Stimulated activated CD4-positive, alpha-beta T cell treated with anti-CD3 and anti-CD28 coated beads, Interleukin-12 subunit alpha, Interleukin-12 subunit beta, amount 100 ng/mL, for 4 hours (primary cell): Measurements from ENCODE around the gene SLC19A2.
"Not testable (repeated sequence)": the region's sequence is repeated elsewhere in the genome, so short reads cannot be mapped to it uniquely, and the experiment has no call there.

Source experiments
- DNase-seq: peaks from one replicate; pipeline ENCODE4 v3.0.0-alpha.2; 2020

SLC19A2 gene, protein sequence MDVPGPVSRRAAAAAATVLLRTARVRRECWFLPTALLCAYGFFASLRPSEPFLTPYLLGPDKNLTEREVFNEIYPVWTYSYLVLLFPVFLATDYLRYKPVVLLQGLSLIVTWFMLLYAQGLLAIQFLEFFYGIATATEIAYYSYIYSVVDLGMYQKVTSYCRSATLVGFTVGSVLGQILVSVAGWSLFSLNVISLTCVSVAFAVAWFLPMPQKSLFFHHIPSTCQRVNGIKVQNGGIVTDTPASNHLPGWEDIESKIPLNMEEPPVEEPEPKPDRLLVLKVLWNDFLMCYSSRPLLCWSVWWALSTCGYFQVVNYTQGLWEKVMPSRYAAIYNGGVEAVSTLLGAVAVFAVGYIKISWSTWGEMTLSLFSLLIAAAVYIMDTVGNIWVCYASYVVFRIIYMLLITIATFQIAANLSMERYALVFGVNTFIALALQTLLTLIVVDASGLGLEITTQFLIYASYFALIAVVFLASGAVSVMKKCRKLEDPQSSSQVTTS

DNA sequence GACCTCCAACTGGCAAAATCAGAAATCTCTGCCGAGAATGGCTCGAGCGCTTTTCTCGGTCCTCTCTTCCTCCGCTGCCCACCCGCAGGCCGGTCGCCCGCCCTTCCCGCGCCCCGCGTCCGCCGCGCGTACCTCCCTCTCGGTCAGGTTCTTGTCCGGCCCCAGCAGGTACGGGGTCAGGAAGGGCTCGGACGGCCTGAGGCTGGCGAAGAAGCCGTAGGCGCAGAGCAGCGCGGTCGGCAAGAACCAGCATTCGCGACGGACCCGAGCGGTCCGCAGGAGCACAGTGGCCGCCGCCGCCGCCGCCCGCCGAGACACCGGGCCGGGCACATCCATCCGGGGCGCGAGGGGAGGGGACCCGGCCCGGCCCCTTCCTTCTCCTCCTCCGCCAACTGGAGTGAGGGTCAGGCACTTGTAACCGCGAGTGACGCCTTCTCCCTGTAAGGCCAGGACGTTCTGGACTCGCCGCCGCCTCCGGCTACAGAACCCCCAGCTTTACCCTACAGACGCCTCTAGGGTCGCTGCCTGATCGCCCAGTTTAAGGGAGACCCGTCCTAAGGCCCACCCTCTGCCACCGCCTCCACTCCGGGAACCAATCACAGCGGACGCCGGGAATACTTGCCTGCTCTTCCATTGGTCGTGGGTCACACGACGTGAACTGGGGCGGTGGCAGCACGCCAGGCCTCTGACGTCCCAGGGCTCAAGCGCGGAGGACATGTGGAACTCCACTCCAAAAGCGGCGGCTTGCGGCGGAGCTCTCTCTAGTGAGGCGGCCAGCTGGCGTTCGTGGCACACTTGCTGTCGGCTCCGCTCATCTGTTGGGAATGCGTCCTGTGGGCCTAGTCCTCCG, at the start of gene SLC19A2:
Gene SLC19A2, minus strand, starts transcription at position 514 of the 850 bp plus-strand sequence. Its CDS starts 178 bp downstream, at position 336.
- peak; percentile 89 for DNase-seq

DNA sequence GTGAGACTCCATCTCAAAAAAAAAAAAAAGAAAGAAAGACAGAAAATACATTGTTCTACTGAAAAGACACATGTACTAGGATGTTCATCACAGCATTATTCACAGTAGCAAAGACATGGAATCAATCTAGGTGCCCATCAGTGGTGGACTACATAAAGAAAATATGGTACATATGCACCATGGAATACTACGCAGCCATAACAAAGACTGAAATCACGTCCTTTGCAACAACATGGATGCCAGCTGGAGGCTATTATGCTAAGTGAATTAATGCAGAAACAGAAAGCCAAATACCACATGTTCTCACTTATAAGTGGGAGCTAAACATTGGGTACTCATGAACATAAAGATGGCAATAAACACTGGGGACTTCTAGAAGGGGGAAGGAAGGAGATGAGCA, 48.9 kb upstream of the SLC19A2 start:
- no peak for DNase-seq

DNA sequence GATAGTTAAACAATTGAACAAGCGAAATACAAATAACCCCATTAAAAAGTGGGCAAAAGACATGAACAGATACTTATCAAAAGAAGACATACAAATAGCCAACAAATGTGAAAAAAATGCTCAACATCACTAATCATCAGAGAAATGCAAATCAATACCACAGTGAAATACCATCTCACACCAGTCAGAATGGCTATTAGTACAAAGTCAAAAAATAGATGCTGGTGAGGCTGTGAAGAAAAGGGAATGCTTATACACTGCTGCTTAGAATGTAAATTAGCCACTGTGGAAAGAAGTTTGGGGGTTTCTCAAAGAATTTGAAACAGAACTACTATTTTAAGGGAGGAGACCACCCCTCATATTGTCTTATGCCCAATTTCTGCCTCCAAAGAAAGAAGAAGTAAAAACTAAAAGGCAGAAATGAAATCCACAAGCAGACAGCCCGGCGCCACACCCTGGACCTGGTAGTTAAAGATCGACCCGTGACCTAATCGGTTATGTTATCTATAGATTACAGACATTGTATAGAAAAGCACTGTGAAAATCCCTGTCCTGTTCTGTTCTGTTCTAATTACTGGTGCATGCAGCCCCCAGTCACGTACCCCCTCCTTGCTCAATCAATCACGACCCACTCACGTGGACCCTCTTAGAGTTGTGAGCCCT, 47.9 kb upstream of the SLC19A2 start:
- DNase-seq: not testable (repeated sequence)

DNA sequence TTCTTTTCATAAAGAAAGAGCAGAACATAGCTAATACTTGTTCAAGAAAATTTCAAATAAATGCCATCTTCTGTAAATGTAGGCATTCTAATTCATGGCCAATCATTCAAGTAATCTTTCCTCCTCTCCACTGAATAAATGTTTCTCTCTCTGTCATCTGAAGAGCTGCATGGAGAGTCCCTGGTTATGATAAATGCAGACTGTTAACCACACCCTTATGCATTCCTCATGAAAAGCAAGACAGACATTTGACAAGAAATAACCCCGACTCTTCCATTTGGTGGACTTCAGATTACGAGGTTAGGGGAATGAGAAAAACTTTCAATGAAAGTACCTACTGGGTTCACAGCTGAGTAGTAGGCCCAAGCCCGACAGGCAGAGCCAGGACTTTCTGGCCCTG, 44.7 kb upstream of the SLC19A2 start:
- DNase-seq: no peak

DNA sequence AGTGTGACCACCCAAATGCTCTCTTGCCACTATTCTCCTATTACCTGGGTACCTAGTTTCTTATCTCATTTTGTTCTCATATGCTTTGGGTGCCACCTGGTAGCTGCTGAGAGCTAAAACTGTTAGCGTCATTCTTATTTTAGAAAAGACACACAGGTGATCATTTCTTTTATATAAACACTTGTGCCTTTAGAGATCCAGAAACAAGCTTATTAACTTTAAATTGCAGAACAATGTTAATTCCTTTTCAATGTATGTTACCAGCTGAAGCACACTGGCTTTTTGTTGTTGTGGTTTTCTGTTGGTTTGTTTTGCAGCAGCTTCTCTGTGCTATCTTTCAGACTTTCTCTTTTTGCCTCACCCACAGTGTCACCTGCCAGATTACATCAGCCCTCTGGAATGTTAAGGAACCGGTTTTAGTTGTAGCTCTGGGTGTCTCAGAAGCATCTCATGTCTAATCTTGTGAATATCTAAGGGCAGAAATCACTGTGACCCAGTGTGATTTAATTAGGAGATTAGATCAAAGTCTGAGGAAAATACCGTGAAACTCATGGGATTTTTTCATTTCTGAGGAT, 43.4 kb upstream of the SLC19A2 start:
- DNase-seq: no peak

DNA sequence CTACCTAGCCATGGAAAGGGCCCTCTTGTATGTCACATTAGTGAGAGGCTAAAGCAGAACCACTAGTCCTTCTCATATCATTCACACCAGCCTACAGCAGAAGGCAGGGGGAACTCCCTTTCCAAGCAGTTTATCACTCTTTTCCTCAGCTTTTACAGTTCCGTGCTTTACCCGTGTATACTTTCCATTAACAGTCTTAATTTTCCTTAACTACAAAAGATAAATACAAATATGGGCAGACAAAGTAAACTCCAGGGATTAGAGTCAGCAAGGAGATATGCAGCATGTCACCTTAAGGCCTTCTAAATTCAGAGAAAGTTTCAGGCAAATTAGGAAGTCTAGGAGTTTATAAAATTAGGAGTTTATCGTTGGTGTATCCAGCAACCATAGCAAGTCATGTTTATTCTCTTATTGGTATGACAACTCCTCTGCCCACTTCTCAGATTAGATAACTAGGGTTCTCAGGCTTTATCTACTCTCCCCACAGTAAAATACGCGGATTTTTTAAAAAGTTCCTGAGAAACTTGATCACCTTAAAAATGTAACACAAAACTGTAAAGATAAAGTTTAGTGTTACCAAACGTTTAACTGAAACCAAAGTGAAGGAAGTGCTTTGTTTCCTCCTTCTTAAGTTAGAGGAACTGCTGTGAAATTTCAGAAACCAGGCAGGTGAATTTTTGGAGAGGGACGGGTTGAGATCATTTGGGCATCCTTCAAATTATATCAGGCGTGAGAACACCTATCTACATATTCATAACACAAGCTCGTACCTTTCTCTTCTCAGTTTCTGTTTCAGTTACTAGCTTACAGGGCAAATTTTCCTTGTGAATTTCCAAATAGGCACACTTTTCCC, 42.7 kb upstream of the SLC19A2 start:
- no peak for DNase-seq

DNA sequence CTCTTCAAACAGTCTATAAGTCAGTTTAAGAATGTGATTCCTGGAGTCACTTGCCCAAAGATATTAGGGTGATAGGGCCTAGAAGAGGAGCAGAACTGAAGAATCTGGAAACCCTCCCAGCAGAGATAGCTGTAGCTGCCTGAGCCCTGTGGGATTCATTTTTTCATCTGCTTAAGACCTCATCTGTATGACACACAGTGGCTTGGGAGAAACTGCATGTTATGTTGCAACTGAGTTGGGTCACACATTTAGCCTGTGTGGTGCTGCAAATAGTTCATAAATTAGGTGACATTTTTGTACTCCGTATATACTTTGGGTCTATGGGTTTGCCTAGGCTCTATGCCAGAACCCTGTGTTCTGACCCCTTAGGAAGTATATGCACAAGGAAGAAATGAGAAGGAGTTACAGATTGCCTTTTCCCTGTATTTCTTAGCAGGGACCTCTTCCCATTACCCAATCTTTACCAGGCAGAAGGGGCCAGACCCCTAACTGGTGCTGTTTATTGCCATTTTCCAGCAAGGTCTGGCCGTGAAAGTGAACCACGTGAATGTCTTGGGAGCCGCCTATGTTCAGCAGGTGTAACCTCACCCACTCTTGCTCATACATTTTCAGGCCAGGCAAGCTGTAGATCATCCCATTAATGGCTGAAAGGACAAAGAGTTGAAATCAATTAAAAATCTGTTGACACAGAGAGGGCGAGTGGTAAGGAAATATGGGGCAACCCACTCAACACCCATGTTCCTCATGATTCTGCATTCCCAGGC, 41.9 kb upstream of the SLC19A2 start:
- DNase-seq: no peak

DNA sequence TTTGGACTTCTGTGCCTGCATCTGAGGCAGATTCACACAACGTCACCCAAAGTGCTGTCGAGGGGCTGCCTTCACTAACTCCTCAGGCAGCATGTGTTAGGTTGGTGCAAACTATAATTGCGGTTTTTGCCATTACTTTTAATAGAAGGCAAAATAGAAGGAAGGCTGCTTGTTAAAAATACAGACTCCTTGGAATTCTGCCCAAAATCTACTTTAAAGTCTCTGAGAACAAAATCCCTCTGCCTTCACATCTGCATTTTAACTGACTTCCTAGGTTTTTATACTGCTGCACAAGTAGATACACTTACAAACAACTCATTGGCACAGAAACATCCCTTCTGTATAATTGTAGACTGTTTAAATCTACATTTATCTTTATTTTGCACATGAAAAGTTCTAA, 41.3 kb upstream of the SLC19A2 start:
- no peak for DNase-seq

DNA sequence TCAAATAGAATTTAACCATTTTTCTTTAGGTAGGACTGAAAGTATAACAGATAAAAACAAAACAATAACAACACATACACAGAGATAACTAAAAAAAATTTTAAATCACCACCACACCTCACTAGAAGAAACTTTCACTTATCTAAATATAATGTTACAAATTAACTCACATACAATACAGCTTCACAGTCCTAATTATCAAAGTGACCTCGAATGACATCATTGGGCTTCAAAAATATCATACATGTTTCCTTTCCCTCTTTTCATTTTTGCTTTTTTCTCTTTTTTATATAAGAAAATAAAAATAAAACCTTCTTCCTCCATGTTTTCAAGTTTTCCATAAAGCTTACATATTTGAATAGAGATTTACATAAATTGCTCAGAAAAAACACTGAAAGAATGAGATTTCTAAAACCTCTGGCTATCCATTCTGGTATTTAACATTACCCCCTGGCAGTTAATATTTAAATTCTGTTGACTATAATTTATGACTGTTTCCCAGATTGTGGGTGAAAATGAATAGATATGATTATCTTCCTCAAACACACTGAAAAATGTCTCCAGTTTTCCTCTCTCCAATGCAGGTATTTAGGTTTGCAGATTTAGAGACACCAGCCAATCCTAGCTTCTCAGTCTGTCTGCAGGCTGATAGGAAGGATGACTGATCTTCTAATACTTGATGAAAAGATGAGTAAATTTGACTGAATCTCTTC, 40.5 kb upstream of the SLC19A2 start:
- DNase-seq: no peak

DNA sequence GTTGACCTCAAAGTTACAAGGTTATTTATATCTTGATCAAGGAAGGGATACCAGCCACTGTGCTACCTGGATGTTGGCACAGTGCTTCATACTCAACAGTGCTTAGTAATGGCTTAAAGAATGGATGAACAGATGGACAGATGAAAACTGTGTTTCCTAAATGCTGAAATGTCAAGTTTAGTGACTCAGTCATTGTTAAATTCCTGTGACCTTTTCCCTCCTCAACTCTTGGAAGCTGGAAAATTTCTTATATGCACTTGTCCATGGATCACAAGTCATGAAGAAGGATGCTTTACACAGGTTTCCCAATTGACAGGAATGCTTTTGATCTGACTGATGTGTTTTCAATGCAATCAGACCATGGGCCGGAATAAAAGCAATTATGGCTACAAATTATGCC, 39.6 kb upstream of the SLC19A2 start:
- no peak for DNase-seq

DNA sequence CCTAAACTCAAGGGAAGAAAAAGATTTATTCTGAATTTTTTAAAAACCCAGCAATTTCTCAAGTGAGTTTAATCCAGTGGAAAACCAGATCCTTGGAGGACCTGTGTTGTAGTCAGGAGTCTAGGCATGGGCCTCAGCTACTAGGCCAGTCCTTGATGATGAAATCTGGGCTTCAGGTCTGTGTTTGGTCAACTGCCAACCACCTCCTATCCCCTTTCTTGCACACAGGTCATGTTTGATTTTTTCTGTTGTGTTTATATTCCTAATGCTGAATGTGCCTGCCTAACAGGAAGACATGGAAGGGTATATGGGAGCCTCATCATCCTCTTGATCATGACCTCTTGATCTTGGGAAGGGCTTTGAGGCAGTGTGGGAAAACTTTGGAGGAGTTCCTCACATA, 38.2 kb upstream of the SLC19A2 start:
- DNase-seq: no peak

DNA sequence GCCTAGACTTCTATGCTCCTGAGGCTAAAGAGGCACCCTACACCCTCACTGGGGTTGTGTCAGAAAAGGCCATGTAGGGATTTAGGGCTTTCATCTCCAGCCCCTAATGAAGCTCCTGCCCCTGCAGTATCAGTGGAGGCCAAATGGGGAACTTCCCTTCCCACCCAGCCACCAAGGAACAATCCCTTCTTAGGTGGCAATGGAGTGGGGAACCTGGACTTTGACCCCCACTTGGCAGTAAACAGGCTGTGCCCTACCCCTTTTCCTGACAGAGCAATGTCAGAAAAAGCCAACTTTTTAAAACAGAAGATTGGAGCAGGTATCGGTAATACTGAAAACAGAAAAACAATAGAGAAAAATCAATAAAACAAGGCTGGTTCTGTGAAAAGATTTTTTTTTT, 35.5 kb upstream of the SLC19A2 start:
- DNase-seq: no peak

DNA sequence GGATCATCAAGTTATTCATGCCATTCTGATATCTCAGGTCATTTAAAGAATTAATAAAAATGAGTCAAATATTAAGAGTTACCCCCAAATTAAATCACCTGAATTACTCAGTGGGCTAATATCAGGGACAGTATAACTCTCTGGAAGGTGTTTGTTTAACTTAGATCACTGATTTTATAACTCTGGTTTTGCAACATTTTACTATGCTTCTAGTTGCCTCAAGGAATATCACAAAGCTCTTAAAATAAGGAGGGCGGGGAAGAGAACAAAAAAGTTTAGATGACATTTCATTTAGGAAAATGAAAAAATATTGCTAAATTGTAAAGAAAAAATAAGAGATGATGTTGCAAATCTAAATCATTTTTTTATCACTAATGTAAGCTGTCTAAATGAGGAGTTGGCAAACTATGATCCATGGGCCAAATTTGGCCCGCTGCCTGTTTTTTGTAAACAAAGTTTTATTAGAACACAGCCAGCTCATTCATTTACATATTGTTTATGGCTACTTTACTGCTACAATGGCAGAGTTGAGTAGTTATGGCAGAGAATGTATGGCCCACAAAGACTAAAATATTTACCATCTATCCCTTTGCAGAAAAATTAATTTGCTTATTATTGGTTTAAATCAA, 31.9 kb upstream of the SLC19A2 start:
- DNase-seq: no peak

DNA sequence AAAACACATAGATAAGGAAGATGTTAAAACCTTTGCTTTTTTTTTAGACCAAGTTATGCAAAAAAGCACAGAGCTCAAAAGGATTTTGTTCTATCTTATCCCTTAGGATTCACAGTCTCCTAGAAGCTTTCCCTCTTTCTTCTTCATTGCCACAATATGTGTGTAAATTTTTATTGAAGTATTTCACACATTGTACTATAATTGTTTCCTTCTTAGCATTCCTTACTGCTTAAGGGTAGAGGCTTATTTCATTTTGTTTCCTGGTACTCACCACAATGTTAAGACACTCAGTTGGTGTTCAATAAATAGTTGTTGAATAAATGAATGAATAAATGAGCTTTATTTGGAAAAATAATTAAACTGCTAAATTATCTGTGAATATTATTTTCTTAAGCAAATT, 29.9 kb upstream of the SLC19A2 start:
- no peak for DNase-seq

DNA sequence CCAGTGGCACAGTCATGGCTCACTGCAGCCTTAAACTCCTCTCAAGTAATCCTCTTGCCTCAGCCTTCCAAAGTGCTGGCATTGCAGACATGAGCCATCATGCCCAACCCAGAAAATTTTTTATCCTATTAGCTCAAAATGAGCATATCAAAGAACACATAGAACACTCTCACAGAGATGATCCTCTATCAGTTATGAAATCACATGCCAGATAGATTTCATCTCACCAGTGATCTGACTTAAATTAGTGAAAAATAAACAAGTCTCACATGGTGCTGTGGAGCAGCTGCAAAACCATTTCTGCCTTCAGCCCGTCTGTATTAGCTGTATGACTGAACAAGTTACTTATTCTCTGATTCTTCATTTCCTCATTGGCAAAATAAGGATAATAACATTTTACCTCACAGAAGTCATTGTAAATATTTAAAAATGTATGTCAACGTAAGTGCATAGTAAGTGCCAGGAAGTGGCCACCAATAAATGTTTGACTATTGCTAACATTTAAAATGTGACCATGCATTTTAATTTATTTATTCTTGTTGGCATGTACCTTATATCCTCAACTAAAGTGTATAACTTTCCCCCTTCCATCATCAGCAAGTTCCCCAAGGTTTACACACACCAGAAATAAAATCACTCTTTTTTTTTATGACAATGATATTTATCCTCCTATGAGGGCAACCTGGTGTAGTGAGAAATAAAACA, 29.0 kb upstream of the SLC19A2 start:
- no peak for DNase-seq

DNA sequence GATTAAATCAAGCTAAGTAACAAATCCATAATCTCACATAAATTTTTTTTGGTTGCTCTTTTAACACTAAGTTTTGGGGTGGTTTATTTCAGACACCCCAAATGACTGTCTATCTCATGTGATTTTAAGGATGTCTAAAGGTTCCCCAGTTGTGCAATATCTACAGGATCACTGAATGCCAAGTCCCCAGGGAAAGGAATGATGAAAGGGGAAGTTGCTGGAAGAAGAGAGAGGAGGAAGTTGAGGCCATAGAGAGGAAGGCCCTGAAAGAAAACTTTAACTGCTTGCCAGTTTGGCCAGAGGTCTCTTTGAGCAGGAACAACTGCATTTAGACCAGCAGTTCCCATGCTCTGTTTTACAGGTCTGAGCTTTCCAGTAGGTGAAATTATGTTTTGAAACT, 27.5 kb upstream of the SLC19A2 start:
- DNase-seq: no peak

DNA sequence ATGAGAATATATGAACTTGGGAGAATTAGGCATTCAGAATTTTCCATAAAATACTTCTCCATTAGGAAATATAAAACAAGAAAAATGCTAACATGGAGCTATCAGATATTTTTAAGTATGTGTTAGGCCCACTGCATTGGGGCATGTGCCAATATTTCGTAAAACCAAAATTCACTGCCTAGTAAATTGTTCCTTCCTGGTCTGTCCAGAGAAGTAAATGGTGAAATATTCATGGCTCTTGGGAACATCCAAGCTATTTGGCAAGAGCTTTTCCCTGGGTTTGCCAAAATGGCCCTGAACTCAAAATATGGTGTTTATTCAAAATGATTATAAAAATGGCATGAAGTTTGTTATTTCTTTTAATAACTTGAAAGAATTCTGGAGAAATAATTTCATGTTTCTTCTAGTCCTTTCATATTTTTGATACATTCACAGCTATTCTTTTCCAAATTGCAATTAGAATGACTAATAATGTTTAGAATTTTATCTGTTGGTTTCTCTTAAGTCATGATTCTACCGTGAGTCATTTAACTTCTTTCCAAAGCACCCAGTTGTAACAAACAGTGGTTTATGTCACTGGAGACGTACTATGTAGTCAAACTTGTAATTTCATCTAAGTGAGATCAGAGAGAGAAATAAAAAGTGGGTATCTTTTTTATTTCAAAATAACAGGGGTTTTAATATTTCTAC, 25.7 kb upstream of the SLC19A2 start:
- no peak for DNase-seq

DNA sequence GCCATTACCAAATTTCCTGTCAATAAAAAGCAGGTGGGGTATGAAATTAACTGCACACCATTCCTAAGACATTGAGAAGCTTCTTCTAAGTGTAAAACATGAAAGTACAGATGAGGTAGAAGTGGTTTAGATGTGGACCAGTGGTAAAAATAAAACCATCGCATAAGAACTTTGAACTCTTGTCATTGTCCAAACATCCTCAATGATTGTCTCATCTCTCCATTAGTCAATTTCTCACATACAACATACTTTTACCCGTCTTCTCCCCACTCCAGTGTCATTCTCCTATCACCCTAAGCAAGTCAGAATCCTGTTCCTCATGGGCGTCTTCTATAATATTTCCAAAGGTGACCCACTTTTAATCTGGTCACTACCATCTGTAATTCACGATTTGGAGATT, 24.3 kb upstream of the SLC19A2 start:
- no peak for DNase-seq

DNA sequence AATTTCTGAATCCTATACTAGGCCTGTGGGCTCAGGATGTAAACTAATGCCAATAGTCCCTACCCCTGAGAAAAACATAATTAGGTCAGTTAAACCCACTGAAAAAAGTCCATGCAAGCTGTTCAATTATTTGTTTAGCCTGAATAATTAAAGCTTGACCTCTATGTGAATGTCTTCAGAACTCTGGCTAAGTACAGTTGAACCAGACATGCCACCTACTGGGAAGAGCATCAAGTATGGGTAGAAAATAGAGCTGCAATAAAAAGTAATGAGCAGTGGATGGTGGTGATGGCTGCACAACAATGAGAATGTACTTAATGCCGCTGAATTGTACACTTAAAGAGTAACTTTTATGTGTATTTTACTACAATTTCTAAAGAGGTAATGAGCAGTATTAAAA, 23.6 kb upstream of the SLC19A2 start:
- no peak for DNase-seq
